Omental fat pad (tissue), 4 donors: Measurements from ENCODE around the gene ADAMTS8. TPM values are rescaled to one million over a fixed set of nuclear protein-coding genes. Genes with fewer than 3 reads are reported as not detected.

ENCODE experiments used
- ATAC-seq: fragments of 150-250 bp; one replicate; pipeline ENCODE4 v1.9.1; 2016; ENCODE audit warnings: mild to moderate bottlenecking, moderate library complexity; ENCODE audit not compliant: low FRiP score
- DNase-seq: peaks from one replicate; pipeline ENCODE4 v3.0.0-alpha.2; 2019; ENCODE audit warnings: low spot score
- total RNA-seq, 4 donors: library from RNA; depleted of rRNA; stranded (reverse); fragments of >200 nt; gene quantifications; one replicate each; pipeline ENCODE4 v1.1.0, GENCODE V29; 2016
- TF ChIP-seq, protein P1 (sequence below), 3 donors: fragments of 450-650 bp; IDR thresholded peaks; one replicate each; pipeline ENCODE4 v1.5.1; 2016 to 2017; ENCODE audit warnings: antibody characterized with exemption in 3 of 3, mild to moderate bottlenecking in 3 of 3, moderate library complexity in 2 of 3

ADAMTS8 gene
- total RNA-seq, 4 donors from 2014 or later, result 0.13 to 1.2 (median 0.22) TPM

GRCh38 chr11:130413405-130414106 is 14.9 kb downstream of the ADAMTS8 start:
- TF ChIP-seq, protein P1, sequence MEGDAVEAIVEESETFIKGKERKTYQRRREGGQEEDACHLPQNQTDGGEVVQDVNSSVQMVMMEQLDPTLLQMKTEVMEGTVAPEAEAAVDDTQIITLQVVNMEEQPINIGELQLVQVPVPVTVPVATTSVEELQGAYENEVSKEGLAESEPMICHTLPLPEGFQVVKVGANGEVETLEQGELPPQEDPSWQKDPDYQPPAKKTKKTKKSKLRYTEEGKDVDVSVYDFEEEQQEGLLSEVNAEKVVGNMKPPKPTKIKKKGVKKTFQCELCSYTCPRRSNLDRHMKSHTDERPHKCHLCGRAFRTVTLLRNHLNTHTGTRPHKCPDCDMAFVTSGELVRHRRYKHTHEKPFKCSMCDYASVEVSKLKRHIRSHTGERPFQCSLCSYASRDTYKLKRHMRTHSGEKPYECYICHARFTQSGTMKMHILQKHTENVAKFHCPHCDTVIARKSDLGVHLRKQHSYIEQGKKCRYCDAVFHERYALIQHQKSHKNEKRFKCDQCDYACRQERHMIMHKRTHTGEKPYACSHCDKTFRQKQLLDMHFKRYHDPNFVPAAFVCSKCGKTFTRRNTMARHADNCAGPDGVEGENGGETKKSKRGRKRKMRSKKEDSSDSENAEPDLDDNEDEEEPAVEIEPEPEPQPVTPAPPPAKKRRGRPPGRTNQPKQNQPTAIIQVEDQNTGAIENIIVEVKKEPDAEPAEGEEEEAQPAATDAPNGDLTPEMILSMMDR (IDR thresholded peaks at IDR 0.05), result no peak
- ATAC-seq (peak; percentile 81), DNase-seq (no peak)

GRCh38 chr11:130411223-130411622 is 17.2 kb downstream of the ADAMTS8 start:
- DNase-seq, result no peak
- TF ChIP-seq, protein P1 (IDR thresholded peaks at IDR 0.05), result no peak
- ATAC-seq, result no peak

DNA sequence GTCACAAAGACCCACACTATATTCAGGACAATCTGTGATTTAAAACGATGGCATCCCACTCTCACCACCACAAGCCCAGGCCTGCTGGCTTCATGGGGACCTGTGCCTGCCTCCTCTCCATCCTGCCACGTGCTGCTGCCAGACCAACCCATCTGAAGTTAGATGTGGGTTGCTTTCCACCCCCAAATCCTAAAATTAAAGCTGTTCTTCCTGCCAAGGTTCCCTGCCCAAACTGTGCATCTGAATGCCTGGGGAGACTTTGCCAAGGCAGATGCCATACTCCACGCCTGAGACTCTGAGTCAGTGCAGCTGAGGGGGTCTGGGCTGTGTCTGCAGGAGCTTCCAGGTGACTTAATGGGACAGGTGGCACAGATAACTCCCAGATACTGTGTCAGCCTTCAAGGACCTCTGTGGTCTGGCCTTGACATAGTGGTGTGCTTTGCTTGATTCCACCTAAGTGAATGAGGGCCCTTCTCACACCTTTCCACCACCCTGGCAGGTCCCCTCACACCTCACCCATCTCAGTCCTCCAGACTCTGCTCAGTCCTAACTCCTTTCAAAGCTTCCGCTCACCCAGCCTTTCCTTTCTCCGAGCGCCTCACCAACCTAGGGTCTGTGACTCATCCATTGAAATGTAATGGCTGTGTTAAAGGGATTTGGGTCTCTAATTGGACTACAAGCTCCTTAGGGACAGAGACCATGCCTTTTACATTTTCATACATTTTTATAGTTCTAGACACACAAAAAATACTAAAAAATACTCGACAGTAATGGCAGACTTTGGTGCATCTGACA is 18.6 kb downstream of the ADAMTS8 start:
- TF ChIP-seq, protein P1 (IDR thresholded peaks at IDR 0.05), result no peak
- ATAC-seq, result no peak

GRCh38 chr11:130408901-130409300 is 19.5 kb downstream of the ADAMTS8 start:
- TF ChIP-seq, protein P1 (IDR thresholded peaks at IDR 0.05), result no peak
- DNase-seq (no peak), ATAC-seq (no peak)

More for the DNA sequence above, 18.6 kb downstream of the ADAMTS8 start:
- no peak for DNase-seq

DNA sequence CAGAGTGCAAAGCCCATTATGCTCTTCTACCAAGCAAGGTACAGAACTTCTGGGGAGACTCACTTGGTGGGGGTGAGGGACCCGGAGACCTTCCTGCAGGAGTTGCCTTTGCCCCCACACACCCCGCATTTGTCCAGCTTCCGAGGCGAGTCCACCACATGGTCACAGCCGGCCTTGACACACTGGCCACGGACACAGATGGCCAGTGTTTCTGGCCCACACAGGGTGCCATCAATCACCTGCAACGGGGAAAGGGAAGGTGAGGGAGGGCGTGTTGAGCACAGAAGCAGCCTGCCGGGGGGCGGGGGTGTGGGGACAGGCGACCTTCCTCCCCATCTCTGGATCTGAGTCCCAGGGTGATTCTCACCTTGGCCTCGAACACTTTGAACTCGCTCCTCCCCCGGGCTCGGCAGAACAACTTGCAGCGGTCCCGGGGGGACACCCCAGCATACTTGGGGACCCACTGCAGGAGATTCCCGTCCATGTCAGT is 20.0 kb downstream of the ADAMTS8 start:
- TF ChIP-seq, protein P1 (IDR thresholded peaks at IDR 0.05), result no peak
- no peak for DNase-seq
- ATAC-seq, result no peak

DNA sequence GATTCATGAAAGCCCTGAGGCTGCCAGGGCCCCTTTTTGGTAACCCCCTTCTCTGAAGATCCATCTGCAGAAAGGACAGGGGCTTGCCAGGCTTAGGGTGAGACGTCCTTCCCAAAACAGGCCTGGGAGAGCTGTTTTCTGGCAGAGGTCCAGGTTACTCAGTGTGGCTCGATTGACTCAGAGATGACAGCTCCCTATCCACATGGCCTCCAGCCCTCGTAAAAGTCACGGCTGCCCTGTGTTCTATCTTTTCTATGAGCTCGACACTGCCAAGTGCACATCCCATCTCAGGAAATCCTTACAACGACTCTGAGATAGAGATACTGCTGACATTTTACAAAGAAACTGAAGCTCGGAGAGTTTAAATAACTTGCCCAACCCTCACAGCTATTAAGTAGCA is 20.4 kb downstream of the ADAMTS8 start:
- no peak for ATAC-seq
- DNase-seq, result no peak
- TF ChIP-seq, protein P1 (IDR thresholded peaks at IDR 0.05), result no peak
